CD4-positive, alpha-beta T cell treated with Interleukin-17A for 1 hour (primary cell): ENCODE measurements around the gene CFAP141.
"Not testable (repeated sequence)": the region's sequence is repeated elsewhere in the genome, so short reads cannot be mapped to it uniquely, and the experiment has no call there.

Source experiments
- DNase-seq: peaks from one replicate; pipeline ENCODE4 v3.0.0-alpha.2; 2020

Gene CFAP141

GRCh38 chr1:154207262-154207661 is 1.1 kb upstream of the CFAP141 start:
- DNase-seq, result no peak

GRCh38 chr1:154205778-154206177 is 355 bp downstream of the CFAP141 start:
- not testable (repeated sequence) for DNase-seq

GRCh38 chr1:154199563-154199879 is 6.6 kb downstream of the CFAP141 start:
- DNase-seq, result no peak

- peak; percentile 76 for DNase-seq
Observed at GRCh38 chr1:154198756-154199562, 7.2 kb downstream of the CFAP141 start.

- no peak for DNase-seq
Observed at GRCh38 chr1:154193821-154194220, 12.3 kb downstream of the CFAP141 start.

- DNase-seq, result no peak
Observed at GRCh38 chr1:154192476-154192875, 13.7 kb downstream of the CFAP141 start.

GRCh38 chr1:154191990-154192461 is 14.1 kb downstream of the CFAP141 start, which contains the start of gene TPM3:
Gene TPM3 (minus strand): TSS chr1:154192100. CDS start chr1:154192018, 82 bp downstream.
- no peak for DNase-seq

GRCh38 chr1:154190550-154190949 is 15.6 kb downstream of the CFAP141 start:
- no peak for DNase-seq

- no peak for DNase-seq
Observed at GRCh38 chr1:154186852-154187501, 19.2 kb downstream of the CFAP141 start.

GRCh38 chr1:154186177-154186576 is 20.0 kb downstream of the CFAP141 start:
- peak; percentile 80 for DNase-seq

GRCh38 chr1:154183046-154183915 is 22.9 kb downstream of the CFAP141 start:
- DNase-seq, result peak; percentile 93

- DNase-seq, result peak; percentile 82
Observed at GRCh38 chr1:154182344-154183045, 23.6 kb downstream of the CFAP141 start.

GRCh38 chr1:154181944-154182343 is 24.2 kb downstream of the CFAP141 start:
- no peak for DNase-seq

- DNase-seq, result peak; percentile 19
Observed at GRCh38 chr1:154179946-154180687, 26.0 kb downstream of the CFAP141 start.

GRCh38 chr1:154178911-154179811 is 27.0 kb downstream of the CFAP141 start:
- DNase-seq, result no peak

- no peak for DNase-seq
Observed at GRCh38 chr1:154178013-154178412, 28.1 kb downstream of the CFAP141 start.

- no peak for DNase-seq
Observed at GRCh38 chr1:154176337-154176736, 29.8 kb downstream of the CFAP141 start.

- DNase-seq, result no peak
Observed at GRCh38 chr1:154174654-154175053, 31.5 kb downstream of the CFAP141 start.

- no peak for DNase-seq
Observed at GRCh38 chr1:154171880-154172279, 34.3 kb downstream of the CFAP141 start.

- DNase-seq, result no peak
Observed at GRCh38 chr1:154171223-154171583, 34.9 kb downstream of the CFAP141 start.
